ENCODE measurements around the gene PITPNB. TPM values are rescaled to one million over a fixed set of nuclear protein-coding genes. Genes with fewer than 3 reads are reported as not detected.

Gene PITPNB
- total RNA-seq, 1 donor from 2014 or later, result 58.6 TPM

GRCh38 chr22:27947448-27947847, 28.4 kb upstream of the PITPNB start:
- Histone ChIP-seq H3K4me3 (no peak overlapping the region), H3K27ac (no peak overlapping the region), H3K9me3 (no peaks in the 10 kb centered on the region), H3K36me3 (peaks cover 6% of the 10 kb centered on the region), H3K4me1 (peaks cover 8% of the 10 kb centered on the region), H3K27me3 (ENCODE audit: low read depth) (no peaks in the 10 kb centered on the region)
- intact Hi-C loops (cut with DNase I), result no loop called here
- no peak for ATAC-seq
- TF ChIP-seq CTCF (IDR thresholded peaks at IDR 0.05), result no peak
- no peak for DNase-seq

- no peak overlapping the region for H3K27ac ChIP-seq
- peaks cover 6% of the 10 kb centered on the region for H3K36me3 ChIP-seq
- H3K9me3 ChIP-seq, result no peaks in the 10 kb centered on the region
- no peak for TF ChIP-seq CTCF (IDR thresholded peaks at IDR 0.05)
- ATAC-seq (no peak), DNase-seq (no peak)
- no peaks in the 10 kb centered on the region for H3K4me1 ChIP-seq
- no peaks in the 10 kb centered on the region for H3K27me3 ChIP-seq (ENCODE audit: low read depth)
- H3K4me3 ChIP-seq, result no peak overlapping the region
- intact Hi-C loops (cut with DNase I), result no loop called here
These were observed 22.1 kb upstream of the PITPNB start for GRCh38 chr22:27941143-27941542.

- intact Hi-C loops (cut with DNase I), result no loop called here
- ATAC-seq (no peak), DNase-seq (no peak)
- Histone ChIP-seq H3K4me1 (no peaks in the 10 kb centered on the region), H3K36me3 (no peaks in the 10 kb centered on the region), H3K4me3 (no peak overlapping the region), H3K27ac (no peak overlapping the region), H3K27me3 (ENCODE audit: low read depth) (no peaks in the 10 kb centered on the region), H3K9me3 (no peaks in the 10 kb centered on the region)
- no peak for TF ChIP-seq CTCF (IDR thresholded peaks at IDR 0.05)
These were observed 18.4 kb upstream of the PITPNB start for GRCh38 chr22:27937453-27937852.

GRCh38 chr22:27935897-27936296, 16.8 kb upstream of the PITPNB start:
- DNase-seq (no peak), ATAC-seq (no peak)
- Histone ChIP-seq H3K9me3 (no peaks in the 10 kb centered on the region), H3K27ac (no peak overlapping the region), H3K27me3 (ENCODE audit: low read depth) (no peaks in the 10 kb centered on the region), H3K36me3 (no peaks in the 10 kb centered on the region), H3K4me3 (no peak overlapping the region), H3K4me1 (no peaks in the 10 kb centered on the region)
- intact Hi-C loops (cut with DNase I), result no loop called here
- no peak for TF ChIP-seq CTCF (IDR thresholded peaks at IDR 0.05)

GRCh38 chr22:27934069-27934468, 15.0 kb upstream of the PITPNB start:
- Histone ChIP-seq H3K27me3 (ENCODE audit: low read depth) (no peaks in the 10 kb centered on the region), H3K4me1 (no peaks in the 10 kb centered on the region), H3K27ac (no peak overlapping the region), H3K4me3 (no peak overlapping the region), H3K36me3 (no peaks in the 10 kb centered on the region), H3K9me3 (no peaks in the 10 kb centered on the region)
- DNase-seq, result no peak
- intact Hi-C loops (cut with DNase I), result no loop called here
- no peak for TF ChIP-seq CTCF (IDR thresholded peaks at IDR 0.05)
- ATAC-seq, result no peak
